ENCODE measurements around the gene LCN10.

LCN10 gene

DNA sequence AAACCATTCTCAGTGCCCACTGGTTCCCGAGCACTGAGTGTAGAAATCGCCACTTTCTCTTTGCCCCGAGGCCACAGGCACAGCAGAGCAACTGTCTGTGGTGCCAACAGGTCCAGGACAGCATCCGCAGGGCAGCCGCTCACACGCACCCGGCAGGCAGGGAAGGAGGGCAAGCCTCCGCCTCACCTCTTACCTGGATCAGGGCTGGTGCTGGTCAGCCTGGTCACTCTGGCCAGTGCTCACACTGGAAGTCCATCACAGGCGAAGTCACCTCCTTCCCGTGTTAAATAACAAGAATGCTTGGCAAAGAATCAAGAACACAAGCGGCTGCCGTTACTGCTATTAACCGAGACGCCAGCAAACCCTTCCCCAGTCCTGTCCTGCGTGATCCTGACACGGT, 16.6 kb downstream of the LCN10 start:
- H3K36me3 ChIP-seq = peaks cover 51 to 66% (median 60%) of the 10 kb centered on the region in 11 experiments
- H3K9ac ChIP-seq = peak overlapping the region; percentile 88 to 98 (median 95)
- H3K4me1 ChIP-seq = peaks cover 61 to 84% (median 77%) of the 10 kb centered on the region in 10 experiments
- no peak for TF ChIP-seq Cebpa-rat (IDR thresholded peaks at IDR 0.05)
- H3K27ac ChIP-seq = peak overlapping the region in 9 of 11 experiments; percentile 86 to 98 (median 94); a peak in 17 of 22 replicates
- no peaks in the 10 kb centered on the region for H3K27me3 ChIP-seq
- H4K20me1 ChIP-seq = peaks cover 67 to 91% (median 81%) of the 10 kb centered on the region in 11 experiments
- H3K4me2 ChIP-seq = peak overlapping the region; percentile 89 to 100 (median 98)
- peak overlapping the region; percentile 75 to 99 (median 95) for H3K4me3 ChIP-seq
- H3K9me3 ChIP-seq (replicated peaks in 1 of 11) = no peaks in the 10 kb centered on the region

DNA sequence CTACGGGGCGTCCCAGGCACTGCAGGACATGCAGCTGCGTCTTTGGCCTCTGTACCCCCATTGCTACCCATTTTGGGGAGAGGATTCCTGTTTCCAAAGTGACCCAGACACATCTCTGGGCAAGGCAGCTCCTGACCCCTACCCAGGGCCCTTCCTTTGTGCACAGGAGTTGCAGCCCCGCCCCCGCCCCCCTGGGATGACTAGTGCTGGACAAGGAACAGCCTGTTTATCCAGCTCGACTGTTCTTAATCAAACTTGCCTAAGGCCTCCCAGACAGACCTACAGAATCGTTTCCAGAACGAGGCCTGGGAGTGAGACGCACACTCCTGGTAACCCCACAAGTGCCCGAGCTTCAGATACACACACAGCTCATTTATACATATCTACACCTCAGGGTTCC, 17.1 kb downstream of the LCN10 start:
- no peak for TF ChIP-seq Cebpa-rat (IDR thresholded peaks at IDR 0.05)
- H3K4me1 ChIP-seq = peaks cover 66 to 84% (median 80%) of the 10 kb centered on the region in 10 experiments
- peak overlapping the region; percentile 88 to 98 (median 95) for H3K9ac ChIP-seq
- no peaks in the 10 kb centered on the region for H3K9me3 ChIP-seq (replicated peaks in 1 of 11)
- H3K4me2 ChIP-seq = peak overlapping the region; percentile 89 to 100 (median 98)
- peaks cover 72 to 91% (median 82%) of the 10 kb centered on the region in 11 experiments for H4K20me1 ChIP-seq
- H3K27me3 ChIP-seq = no peaks in the 10 kb centered on the region
- peak overlapping the region in 9 of 10 experiments; percentile 75 to 99 (median 97); a peak in 18 of 20 replicates for H3K4me3 ChIP-seq
- peaks cover 56 to 68% (median 64%) of the 10 kb centered on the region in 11 experiments for H3K36me3 ChIP-seq
- peak overlapping the region in 9 of 11 experiments; percentile 86 to 98 (median 94); a peak in 15 of 22 replicates for H3K27ac ChIP-seq

DNA sequence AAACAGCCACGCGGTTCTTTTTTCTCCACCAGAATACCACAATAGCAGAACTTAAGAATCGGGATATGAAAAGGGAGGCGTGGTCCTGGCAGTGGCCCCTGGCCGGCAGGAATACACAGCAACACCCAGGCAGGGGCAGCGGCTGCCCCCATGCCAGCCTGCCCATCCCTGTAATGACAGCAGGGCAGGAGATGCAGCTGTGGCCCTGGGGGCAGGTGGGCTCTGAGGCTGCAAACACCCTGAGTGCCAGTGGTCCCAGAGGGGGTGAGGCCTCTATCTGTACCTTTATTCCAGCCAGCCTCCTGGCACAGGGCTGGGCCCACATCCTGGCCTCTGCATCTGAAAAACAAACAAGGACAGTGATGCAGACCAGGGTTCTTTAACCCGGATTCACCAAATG, 18.0 kb downstream of the LCN10 start:
- H3K27ac ChIP-seq = no peak overlapping the region
- peaks cover 57 to 75% (median 71%) of the 10 kb centered on the region in 11 experiments for H3K36me3 ChIP-seq
- no peak for TF ChIP-seq Cebpa-rat (IDR thresholded peaks at IDR 0.05)
- H3K4me3 ChIP-seq = peak overlapping the region in 7 of 10 experiments; percentile 38 to 99 (median 93); a peak in 9 of 20 replicates
- H4K20me1 ChIP-seq = peaks cover 81 to 91% (median 85%) of the 10 kb centered on the region in 11 experiments
- H3K27me3 ChIP-seq = no peaks in the 10 kb centered on the region
- H3K9me3 ChIP-seq (replicated peaks in 1 of 11) = no peaks in the 10 kb centered on the region
- peak overlapping the region; percentile 89 to 100 (median 98); a peak in 21 of 22 replicates for H3K4me2 ChIP-seq
- peak overlapping the region in 10 of 11 experiments; percentile 18 to 98 (median 95); a peak in 13 of 22 replicates for H3K9ac ChIP-seq
- peaks cover 66 to 84% (median 80%) of the 10 kb centered on the region in 10 experiments for H3K4me1 ChIP-seq

DNA sequence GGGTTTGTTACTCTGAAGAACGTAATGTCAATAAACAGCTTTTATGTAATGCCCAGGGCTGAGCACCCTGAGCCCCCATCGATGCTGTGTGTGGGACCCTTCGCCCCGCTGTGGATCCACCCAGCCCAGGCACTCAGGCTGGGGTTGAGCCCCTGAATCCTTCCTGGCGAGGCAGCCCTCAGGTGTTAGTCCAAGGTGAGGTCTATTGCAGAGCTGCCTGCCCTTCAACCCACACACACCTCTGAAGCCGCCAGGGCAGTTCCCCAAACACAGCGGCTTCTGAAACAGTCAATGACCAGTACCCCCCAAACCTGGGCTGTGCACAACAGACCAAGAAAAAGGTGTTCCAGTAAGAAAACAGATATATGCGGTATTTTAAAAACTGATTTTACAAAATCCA, 18.8 kb downstream of the LCN10 start:
- peak overlapping the region in 2 of 10 experiments; percentile 75 to 93; a peak in 1 of 20 replicates for H3K4me3 ChIP-seq
- H4K20me1 ChIP-seq = peaks cover 87 to 91% (median 89%) of the 10 kb centered on the region in 11 experiments
- H3K27me3 ChIP-seq = no peaks in the 10 kb centered on the region
- peak overlapping the region; percentile 36 to 100 (median 96); a peak in 19 of 22 replicates for H3K4me2 ChIP-seq
- no peak for TF ChIP-seq Cebpa-rat (IDR thresholded peaks at IDR 0.05)
- H3K9ac ChIP-seq = peak overlapping the region in 10 of 11 experiments; percentile 15 to 98 (median 94); a peak in 11 of 22 replicates
- H3K9me3 ChIP-seq (replicated peaks in 1 of 11) = no peaks in the 10 kb centered on the region
- peaks cover 66 to 84% (median 80%) of the 10 kb centered on the region in 10 experiments for H3K4me1 ChIP-seq
- H3K36me3 ChIP-seq = peaks cover 57 to 75% (median 71%) of the 10 kb centered on the region in 11 experiments
- no peak overlapping the region for H3K27ac ChIP-seq

DNA sequence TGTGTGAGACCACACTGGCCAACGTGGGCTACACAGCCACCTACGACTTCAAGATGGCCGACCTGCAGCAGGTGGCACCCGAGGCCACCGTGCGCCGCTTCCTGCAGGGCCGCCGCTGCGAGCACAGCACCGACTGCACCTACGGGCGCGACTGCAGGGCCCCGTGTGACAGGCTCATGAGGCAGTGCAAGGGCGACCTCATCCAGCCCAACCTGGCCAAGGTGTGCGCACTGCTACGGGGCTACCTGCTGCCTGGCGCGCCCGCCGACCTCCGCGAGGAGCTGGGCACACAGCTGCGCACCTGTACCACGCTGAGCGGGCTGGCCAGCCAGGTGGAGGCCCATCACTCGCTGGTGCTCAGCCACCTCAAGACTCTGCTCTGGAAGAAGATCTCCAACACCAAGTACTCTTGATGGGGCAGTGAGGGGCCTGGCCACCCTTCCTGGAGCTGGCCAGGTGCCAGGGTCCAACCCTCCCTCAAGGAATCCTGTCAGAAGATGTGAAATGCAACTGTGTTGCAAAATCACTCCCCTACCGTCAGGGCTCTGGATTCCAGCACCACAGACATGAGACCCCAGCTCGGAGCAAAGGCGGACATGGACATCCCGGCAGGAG, 19.3 kb downstream of the LCN10 start:
- no peak for TF ChIP-seq Cebpa-rat (IDR thresholded peaks at IDR 0.05)
- Histone ChIP-seq H3K27ac (no peak overlapping the region), H3K9ac (peak overlapping the region in 9 of 11 experiments; percentile 8 to 98 (median 42); a peak in 6 of 22 replicates), H4K20me1 (peaks cover 87 to 95% (median 94%) of the 10 kb centered on the region in 11 experiments), H3K36me3 (peaks cover 57 to 78% (median 71%) of the 10 kb centered on the region in 11 experiments), H3K4me1 (peaks cover 66 to 84% (median 80%) of the 10 kb centered on the region in 10 experiments), H3K4me2 (peak overlapping the region in 10 of 11 experiments; percentile 36 to 100 (median 96); a peak in 18 of 22 replicates), H3K9me3 (replicated peaks in 1 of 11) (no peaks in the 10 kb centered on the region), H3K4me3 (peak overlapping the region in 1 of 10 experiments; percentile 93; a peak in 2 of 20 replicates), H3K27me3 (no peaks in the 10 kb centered on the region)

DNA sequence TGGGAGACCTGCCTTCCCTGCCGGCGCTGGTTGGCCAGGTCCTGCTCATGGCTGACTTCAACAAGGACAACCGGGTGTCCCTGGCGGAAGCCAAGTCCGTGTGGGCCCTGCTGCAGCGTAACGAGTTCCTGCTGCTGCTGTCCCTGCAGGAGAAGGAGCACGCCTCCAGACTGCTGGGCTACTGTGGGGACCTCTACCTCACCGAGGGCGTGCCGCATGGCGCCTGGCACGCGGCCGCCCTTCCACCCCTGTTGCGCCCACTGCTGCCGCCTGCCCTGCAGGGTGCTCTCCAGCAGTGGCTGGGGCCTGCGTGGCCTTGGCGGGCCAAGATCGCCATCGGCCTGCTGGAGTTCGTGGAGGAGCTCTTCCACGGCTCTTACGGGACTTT, 19.8 kb downstream of the LCN10 start:
- no peak for TF ChIP-seq Cebpa-rat (IDR thresholded peaks at IDR 0.05)
- no peaks in the 10 kb centered on the region for H3K27me3 ChIP-seq
- H3K27ac ChIP-seq = no peak overlapping the region
- H4K20me1 ChIP-seq = peaks cover 87 to 100% (median 99%) of the 10 kb centered on the region in 11 experiments
- H3K9me3 ChIP-seq (replicated peaks in 1 of 11) = no peaks in the 10 kb centered on the region
- 0 out of 20 replicates have a peak overlapping the region, but pooled peaks of 1 of the 10 experiments have one; percentile 93 for H3K4me3 ChIP-seq
- peak overlapping the region in 8 of 11 experiments; percentile 5 to 100 (median 92); a peak in 11 of 22 replicates for H3K4me2 ChIP-seq
- peaks cover 69 to 87% (median 83%) of the 10 kb centered on the region in 10 experiments for H3K4me1 ChIP-seq
- peak overlapping the region in 3 of 11 experiments; percentile 8 to 28 (median 26); a peak in 2 of 22 replicates for H3K9ac ChIP-seq
- peaks cover 57 to 81% (median 71%) of the 10 kb centered on the region in 11 experiments for H3K36me3 ChIP-seq

DNA sequence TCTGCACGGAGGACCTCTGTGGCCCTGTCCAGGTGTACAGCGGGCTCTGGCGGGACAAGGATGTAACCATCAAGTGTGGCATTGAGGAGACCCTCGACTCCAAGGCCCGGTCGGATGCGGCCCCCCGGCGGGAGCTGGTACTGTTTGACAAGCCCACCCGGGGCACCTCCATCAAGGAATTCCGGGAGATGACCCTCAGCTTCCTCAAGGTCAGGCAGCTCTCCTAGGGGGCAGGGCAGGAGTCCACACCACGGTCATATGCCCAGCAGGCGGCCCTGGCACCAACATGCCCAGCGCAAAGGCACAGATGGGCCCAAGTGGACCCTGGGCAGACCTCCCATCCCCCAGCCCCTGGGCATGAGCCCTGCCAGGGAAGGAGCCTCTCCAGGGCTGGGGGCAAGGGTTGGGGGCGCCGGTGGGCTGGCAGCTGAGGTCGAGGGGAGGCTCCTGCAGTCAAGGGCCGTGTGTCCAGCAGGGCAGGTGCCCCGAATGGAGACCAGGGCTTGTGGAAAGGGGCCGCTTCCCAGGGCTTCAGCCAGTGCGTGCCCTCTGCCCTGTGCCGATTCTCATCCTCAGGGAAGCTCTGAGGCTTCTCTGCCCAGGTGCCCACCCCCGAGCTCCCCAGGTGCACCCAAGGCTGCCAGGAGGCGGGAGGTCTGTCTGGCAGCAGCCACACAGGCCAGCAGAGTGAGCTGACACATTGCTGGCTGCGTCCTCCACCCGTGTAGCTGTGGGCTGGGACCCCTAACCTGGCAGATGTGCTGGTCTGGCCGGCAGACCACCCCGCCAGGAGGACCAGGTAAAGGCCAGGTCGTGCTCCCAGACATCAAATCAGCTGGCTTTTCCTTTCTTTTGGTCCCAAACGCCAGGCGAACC, 20.4 kb downstream of the LCN10 start:
- peak overlapping the region in 8 of 11 experiments; percentile 5 to 100 (median 65); a peak in 6 of 22 replicates for H3K4me2 ChIP-seq
- H3K27ac ChIP-seq = no peak overlapping the region; a peak in 1 of 22 replicates
- H3K4me3 ChIP-seq = no peak overlapping the region
- H3K27me3 ChIP-seq = no peaks in the 10 kb centered on the region
- peaks cover 82 to 100% (median 98%) of the 10 kb centered on the region in 11 experiments for H4K20me1 ChIP-seq
- no peak for TF ChIP-seq Cebpa-rat (IDR thresholded peaks at IDR 0.05)
- H3K4me1 ChIP-seq = peaks cover 76 to 93% (median 85%) of the 10 kb centered on the region in 10 experiments
- H3K36me3 ChIP-seq = peaks cover 57 to 85% (median 71%) of the 10 kb centered on the region in 11 experiments
- peak overlapping the region in 4 of 11 experiments; percentile 8 to 28 (median 22); a peak in 3 of 22 replicates for H3K9ac ChIP-seq
- H3K9me3 ChIP-seq (replicated peaks in 1 of 11) = no peaks in the 10 kb centered on the region

Measured in BLaER1 treated with 17β-estradiol and CSF1 and Interleukin-3, amounts not matched to agents 10 nM and 100 nM (cell line).